ENCODE results near the gene RHOH. TPM values are rescaled to one million over a fixed set of nuclear protein-coding genes. Genes with fewer than 3 reads are reported as not detected.
"Not testable (repeated sequence)": the region's sequence is repeated elsewhere in the genome, so short reads cannot be mapped to it uniquely, and the experiment has no call there.

Gene RHOH
- total RNA-seq, 2 donors from 2014 or later: 140 to 169 TPM

DNA sequence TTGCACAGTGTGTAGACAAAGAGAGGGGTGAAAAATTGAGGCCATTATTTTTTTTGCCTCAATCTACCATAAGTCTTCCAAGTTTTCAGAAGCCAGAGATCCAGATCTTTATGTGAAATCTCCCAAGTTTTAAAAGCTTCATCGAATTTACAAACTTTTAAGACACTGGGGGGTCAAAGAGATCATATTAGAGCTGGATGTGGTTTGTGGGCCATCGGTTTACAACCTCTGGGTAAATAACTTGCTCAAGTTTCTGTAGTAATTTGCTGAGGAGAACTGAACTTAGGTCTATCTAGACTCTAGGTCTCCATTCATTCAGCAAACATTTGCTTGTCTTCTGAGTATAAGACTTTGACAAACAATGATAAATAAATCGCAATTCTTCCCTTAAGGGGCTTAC is 84.3 kb downstream of the RHOH start:
- H3K9me3 Mint-ChIP-seq: peaks cover 2% of the 10 kb centered on the region
- no peak overlapping the region for H3K4me3 Mint-ChIP-seq
- no peaks in the 10 kb centered on the region for H3K36me3 Mint-ChIP-seq
- no peak for DNase-seq (ENCODE audit: low spot score)
- ATAC-seq: no peak
- H3K4me1 Mint-ChIP-seq (ENCODE audit: low read depth in 2 of 2): peaks cover 16 to 42% of the 10 kb centered on the region in 2 donors
- H3K27ac Mint-ChIP-seq: no peak overlapping the region
- no peaks in the 10 kb centered on the region for H3K27me3 Mint-ChIP-seq

DNA sequence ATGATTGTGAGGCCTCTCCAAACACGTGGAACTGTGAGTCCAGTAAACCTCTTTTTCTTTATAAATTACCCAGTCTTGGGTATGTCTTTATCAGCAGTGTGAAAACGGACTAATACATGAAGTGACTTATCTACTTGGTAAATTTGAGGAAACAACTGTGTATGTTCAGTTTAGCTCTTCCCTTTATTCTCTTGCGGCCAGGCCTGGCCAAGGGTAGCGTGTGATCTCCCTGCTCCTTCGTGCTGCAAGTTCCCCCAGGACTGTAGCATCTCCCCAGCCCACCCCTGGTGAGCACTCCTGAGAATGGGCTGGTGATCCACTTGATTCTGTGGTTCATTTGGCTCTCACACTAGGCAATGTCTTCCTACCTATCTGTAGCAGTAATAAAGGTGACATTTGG is 85.1 kb downstream of the RHOH start:
- peaks cover 15 to 42% of the 10 kb centered on the region in 2 donors for H3K4me1 Mint-ChIP-seq (ENCODE audit: low read depth in 2 of 2)
- ATAC-seq (no peak), DNase-seq (ENCODE audit: low spot score) (no peak)
- H3K36me3 Mint-ChIP-seq: no peaks in the 10 kb centered on the region
- no peaks in the 10 kb centered on the region for H3K27me3 Mint-ChIP-seq
- H3K27ac Mint-ChIP-seq: peak overlapping the region; percentile 24 to 70
- peaks cover 2% of the 10 kb centered on the region for H3K9me3 Mint-ChIP-seq
- H3K4me3 Mint-ChIP-seq: no peak overlapping the region

DNA sequence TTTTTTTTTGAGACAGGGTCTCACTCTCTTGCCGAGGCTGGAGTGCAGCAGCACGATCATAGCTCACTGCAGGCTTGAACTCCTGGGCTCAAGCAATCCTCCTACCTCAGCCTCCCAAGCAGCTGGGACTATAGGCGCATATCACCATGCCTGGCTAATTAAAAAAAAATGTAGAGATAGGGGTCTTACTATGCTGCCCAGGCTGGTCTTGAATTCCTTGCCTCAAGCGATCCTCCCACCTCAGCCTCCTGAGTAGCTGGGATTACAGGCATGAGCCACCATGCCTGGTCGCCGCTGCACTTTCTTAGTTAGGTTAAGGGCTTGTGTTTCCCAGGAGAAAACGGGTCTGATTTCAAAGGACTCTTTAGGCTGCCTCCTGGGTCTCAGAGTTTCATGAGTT is 86.0 kb downstream of the RHOH start:
- not testable (repeated sequence) for H3K27me3 Mint-ChIP-seq; H3K36me3 Mint-ChIP-seq; ATAC-seq; H3K4me3 Mint-ChIP-seq; H3K9me3 Mint-ChIP-seq; DNase-seq (ENCODE audit: low spot score)
- Mint-ChIP-seq H3K27ac (peak overlapping the region in 1 of 2 donors; percentile 70), H3K4me1 (ENCODE audit: low read depth in 2 of 2) (peaks cover 15 to 42% of the 10 kb centered on the region in 2 donors)

DNA sequence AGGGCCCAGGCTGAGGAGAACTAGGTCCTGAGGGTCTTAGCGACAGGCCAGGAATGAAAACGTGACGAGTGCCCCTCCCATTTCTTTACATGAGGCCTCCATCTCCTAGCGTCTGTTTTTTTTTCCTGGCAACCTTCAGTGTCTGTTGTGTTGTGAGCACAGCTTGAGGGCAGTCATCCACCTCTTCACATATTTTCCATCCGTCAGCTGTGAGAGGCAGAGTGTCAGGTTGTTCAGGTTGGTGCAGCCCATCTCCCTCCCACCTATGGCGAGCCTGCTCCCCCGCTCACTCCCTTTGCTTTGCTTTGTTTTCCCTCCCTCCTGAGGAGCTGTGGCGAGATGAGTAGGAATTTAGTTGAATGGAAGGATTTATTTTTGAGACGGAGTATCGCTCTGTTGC is 86.6 kb downstream of the RHOH start:
- no peaks in the 10 kb centered on the region for H3K36me3 Mint-ChIP-seq
- H3K4me1 Mint-ChIP-seq (ENCODE audit: low read depth in 2 of 2): peaks cover 15 to 42% of the 10 kb centered on the region in 2 donors
- DNase-seq (ENCODE audit: low spot score) (no peak), ATAC-seq (no peak)
- peak overlapping the region; percentile 30 for H3K4me3 Mint-ChIP-seq
- H3K27ac Mint-ChIP-seq: peak overlapping the region; percentile 35 to 53
- H3K27me3 Mint-ChIP-seq: no peaks in the 10 kb centered on the region
- H3K9me3 Mint-ChIP-seq: peaks cover 2% of the 10 kb centered on the region

DNA sequence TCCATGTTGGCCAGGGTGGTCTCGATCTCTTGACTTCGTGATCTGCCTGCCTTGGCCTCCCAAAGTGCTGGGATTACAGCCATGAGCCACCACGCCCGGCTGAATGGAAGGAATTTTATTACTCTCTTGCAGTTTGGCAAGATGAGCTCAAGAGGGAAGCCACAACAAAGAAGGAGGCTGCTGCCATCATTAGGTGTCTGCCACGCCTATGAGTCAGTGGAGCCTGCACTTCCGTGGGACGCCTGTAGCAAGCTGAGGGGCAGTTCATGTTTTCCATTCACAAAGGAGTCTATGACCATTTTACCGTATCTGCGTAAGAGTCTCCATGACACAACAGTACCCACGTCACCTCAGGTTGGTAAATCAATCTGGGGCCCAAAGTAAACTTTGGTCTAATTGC is 87.1 kb downstream of the RHOH start:
- Mint-ChIP-seq H3K4me1 (ENCODE audit: low read depth in 2 of 2) (peaks cover 18 to 46% of the 10 kb centered on the region in 2 donors), H3K36me3 (no peaks in the 10 kb centered on the region), H3K4me3 (peak overlapping the region; percentile 30), H3K27me3 (no peaks in the 10 kb centered on the region), H3K27ac (peak overlapping the region; percentile 35 to 53), H3K9me3 (peaks cover 2% of the 10 kb centered on the region)
- ATAC-seq (peak in 1 of 2 donors; percentile 83), DNase-seq (ENCODE audit: low spot score) (no peak)

DNA sequence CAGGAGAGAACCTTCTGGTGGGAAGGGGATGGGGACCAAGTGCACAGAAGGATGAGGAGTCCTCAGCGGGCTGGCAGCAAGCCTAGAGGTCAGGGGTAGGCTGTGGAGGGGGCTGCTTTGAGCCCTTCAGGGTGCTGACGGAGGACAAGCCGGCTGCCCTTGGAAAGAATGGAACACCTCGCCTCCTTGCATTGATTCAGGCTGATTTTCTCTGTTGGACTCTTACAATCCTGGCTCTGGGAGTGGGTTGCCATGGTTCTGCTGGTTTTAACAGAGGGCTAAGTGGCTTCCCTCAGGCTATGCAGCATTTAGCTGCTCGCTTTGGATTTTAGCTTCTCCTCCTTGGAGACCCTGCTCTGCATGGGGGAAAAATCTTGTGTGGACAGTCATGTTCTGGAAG is 88.9 kb downstream of the RHOH start:
- H3K9me3 Mint-ChIP-seq: peaks cover 2% of the 10 kb centered on the region
- no peaks in the 10 kb centered on the region for H3K27me3 Mint-ChIP-seq
- no peak for ATAC-seq
- H3K36me3 Mint-ChIP-seq: no peaks in the 10 kb centered on the region
- peak overlapping the region in 1 of 2 donors; percentile 58 for H3K27ac Mint-ChIP-seq
- H3K4me1 Mint-ChIP-seq (ENCODE audit: low read depth in 2 of 2): peaks cover 30 to 61% of the 10 kb centered on the region in 2 donors
- no peak overlapping the region for H3K4me3 Mint-ChIP-seq
- no peak for DNase-seq (ENCODE audit: low spot score)

DNA sequence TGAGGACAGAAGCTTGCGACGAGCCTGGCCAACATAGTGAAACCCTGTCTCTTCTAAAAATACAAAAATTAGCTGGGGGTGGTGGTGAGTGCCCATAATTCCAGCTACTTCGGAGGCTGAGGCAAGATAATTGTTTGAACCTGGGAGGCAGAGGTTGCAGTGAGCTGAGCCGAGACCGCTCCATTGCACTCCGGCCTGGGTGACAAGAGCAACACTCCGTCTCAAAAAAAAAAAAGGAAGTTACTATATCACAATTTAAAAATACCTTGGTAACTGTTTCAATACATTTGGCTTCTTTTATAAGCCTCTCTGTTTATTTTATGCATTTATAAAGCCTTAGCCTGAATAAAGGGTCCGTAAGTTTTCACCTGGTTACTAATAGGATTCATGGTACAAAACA is 91.7 kb downstream of the RHOH start:
- no peaks in the 10 kb centered on the region for H3K36me3 Mint-ChIP-seq
- DNase-seq (ENCODE audit: low spot score): no peak
- no peak for ATAC-seq
- H3K9me3 Mint-ChIP-seq: no peaks in the 10 kb centered on the region
- peak overlapping the region; percentile 73 for H3K4me3 Mint-ChIP-seq
- peak overlapping the region in 1 of 2 donors; percentile 82 for H3K27ac Mint-ChIP-seq
- H3K27me3 Mint-ChIP-seq: no peaks in the 10 kb centered on the region
- peaks cover 41 to 52% of the 10 kb centered on the region in 2 donors for H3K4me1 Mint-ChIP-seq (ENCODE audit: low read depth in 2 of 2)

DNA sequence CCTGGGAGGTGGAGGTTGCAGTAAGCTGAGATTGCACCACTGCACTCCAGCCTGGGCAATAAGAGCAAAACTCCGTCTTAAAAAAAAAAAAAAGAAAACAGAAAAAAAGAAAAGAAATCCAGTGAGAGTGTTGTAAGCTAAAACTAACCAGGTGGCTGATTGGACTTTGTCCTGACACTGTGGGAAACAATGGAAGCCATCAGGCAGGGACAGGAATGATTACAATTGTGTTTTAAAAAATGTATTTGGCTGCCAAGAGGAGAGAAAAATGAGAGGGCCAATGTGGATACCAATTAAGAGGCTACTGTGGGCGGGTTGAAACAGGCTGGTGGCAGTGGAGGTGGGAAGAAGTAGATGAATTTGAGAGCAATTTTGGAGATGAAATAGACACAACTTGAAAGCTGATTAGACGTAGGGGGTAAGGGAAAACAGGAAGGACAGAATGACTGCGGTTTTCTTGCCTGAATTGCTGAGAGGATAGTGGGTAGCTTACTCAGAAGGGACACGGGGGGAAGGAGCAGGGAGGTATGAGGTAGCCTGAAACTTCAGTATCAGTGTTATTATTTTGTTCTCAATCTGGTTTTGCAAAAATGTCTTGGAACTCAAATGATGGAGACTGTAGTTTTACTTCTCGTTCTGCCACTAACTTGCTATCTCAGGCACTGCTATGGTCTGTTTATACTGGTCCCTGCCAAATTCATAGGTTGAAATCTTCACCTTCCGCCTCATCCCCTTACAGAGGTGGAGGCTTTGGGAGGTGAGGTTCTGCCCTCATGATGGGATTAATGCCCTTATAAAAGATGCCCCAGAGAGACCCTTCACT is 92.7 kb downstream of the RHOH start:
- H3K36me3 Mint-ChIP-seq: no peaks in the 10 kb centered on the region
- peaks cover 39 to 43% of the 10 kb centered on the region in 2 donors for H3K4me1 Mint-ChIP-seq (ENCODE audit: low read depth in 2 of 2)
- no peaks in the 10 kb centered on the region for H3K9me3 Mint-ChIP-seq
- DNase-seq (ENCODE audit: low spot score) (no peak), ATAC-seq (peak; percentile 81 to 86)
- H3K27me3 Mint-ChIP-seq: no peaks in the 10 kb centered on the region
- peak overlapping the region; percentile 73 for H3K4me3 Mint-ChIP-seq
- H3K27ac Mint-ChIP-seq: peak overlapping the region; percentile 65 to 82

DNA sequence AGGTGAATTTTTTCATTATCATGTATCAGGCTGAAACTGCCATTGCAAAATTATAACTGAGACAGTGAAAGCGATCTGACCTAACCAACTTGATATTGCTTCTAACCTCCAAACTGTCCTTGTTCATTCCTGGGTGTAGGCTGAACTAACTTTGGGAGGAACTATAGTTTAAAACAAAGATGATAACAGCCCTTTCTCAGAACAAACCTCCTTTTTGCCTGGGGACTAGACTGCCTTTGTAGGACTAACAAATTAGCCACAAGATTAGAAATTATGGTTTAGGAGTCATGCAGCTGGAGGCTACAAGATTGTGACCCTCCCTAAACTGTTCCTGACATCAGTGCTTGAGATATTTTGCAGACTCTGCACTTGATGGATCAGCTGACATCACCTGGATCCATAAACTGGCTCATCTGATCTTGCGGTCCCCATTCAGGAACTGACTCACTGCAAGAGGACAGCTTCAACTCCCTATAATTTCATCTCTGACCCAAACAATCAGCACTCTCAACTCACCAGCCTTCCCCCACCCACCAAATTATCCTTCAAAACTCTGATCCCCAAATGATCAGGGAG is 93.9 kb downstream of the RHOH start:
- H3K36me3 Mint-ChIP-seq; H3K27me3 Mint-ChIP-seq; H3K9me3 Mint-ChIP-seq; DNase-seq (ENCODE audit: low spot score); ATAC-seq: not testable (repeated sequence)
- Mint-ChIP-seq H3K4me3 (peak overlapping the region; percentile 73), H3K27ac (peak overlapping the region; percentile 60 to 65), H3K4me1 (ENCODE audit: low read depth in 2 of 2) (peaks cover 39 to 40% of the 10 kb centered on the region in 2 donors)

DNA sequence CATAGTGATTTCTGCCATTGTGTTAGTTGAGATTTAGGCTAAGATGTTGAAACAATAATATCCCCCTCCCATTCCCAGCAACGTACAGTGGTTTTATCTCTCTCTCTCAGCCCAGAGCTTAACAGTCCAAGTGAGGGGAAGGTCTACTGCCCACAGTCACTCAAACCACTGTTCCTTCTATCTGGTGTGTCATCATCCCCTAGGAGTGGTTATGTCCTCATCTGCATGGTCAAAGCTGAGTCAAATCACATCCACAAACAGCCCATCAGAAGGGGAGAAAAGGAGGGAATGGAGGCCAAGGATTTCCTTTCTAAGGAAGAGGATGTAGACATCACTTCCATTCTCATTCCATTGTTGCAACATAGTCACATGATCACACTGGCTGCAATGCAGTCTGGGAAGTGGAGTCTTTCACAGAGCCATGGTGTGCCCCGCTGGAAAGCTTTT is 95.5 kb downstream of the RHOH start:
- no peak for DNase-seq (ENCODE audit: low spot score)
- Mint-ChIP-seq H3K36me3 (no peaks in the 10 kb centered on the region), H3K27ac (peak overlapping the region; percentile 3 to 48), H3K27me3 (no peaks in the 10 kb centered on the region), H3K9me3 (no peaks in the 10 kb centered on the region), H3K4me3 (no peak overlapping the region), H3K4me1 (ENCODE audit: low read depth in 2 of 2) (peaks cover 43% of the 10 kb centered on the region in 2 donors)
- peak; percentile 73 for ATAC-seq

DNA sequence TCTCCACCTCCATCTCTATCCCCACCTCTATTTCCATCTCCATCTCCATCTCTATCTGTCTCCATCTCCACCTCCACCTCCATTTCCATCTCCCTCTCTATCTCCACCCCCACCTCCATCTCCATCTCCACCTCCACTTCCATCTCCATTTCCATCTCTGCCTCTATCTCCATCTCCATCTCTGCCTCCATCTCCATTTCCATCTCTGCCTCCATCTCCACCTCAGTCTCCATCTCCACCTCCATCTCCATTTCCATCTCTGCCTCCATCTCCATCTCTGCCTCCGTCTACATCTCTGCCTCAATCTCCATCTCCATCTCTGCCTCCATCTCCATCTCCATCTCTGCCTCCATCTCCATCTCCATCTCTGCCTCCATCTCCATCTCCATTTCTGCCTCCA is 97.5 kb downstream of the RHOH start:
- Mint-ChIP-seq H3K9me3 (no peaks in the 10 kb centered on the region), H3K4me1 (ENCODE audit: low read depth in 2 of 2) (peaks cover 43 to 46% of the 10 kb centered on the region in 2 donors), H3K4me3 (no peak overlapping the region), H3K27me3 (no peaks in the 10 kb centered on the region), H3K36me3 (no peaks in the 10 kb centered on the region), H3K27ac (no peak overlapping the region)
- DNase-seq (ENCODE audit: low spot score) (no peak), ATAC-seq (no peak)

DNA sequence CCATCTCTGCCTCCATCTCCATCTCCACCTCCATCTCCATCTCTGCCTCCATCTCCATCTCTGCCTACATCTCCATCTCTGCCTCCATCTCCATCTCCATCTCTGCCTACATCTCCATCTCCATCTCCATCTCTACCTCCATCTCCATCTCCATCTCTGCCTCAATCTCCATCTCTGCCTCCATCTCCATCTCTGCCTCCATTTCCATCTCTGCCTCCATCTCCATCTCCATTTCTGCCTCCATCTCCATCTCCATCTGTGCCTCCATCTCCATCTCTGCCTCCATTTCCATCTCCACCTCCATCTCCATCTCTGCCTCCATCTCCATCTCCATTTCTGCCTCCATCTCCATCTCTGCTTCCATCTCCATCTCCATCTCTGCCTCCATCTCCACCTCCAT is 98.2 kb downstream of the RHOH start:
- ATAC-seq; H3K4me3 Mint-ChIP-seq; H3K27ac Mint-ChIP-seq; DNase-seq (ENCODE audit: low spot score); H3K27me3 Mint-ChIP-seq; H3K36me3 Mint-ChIP-seq; H3K9me3 Mint-ChIP-seq: not testable (repeated sequence)
- H3K4me1 Mint-ChIP-seq (ENCODE audit: low read depth in 2 of 2): peaks cover 36 to 39% of the 10 kb centered on the region in 2 donors

DNA sequence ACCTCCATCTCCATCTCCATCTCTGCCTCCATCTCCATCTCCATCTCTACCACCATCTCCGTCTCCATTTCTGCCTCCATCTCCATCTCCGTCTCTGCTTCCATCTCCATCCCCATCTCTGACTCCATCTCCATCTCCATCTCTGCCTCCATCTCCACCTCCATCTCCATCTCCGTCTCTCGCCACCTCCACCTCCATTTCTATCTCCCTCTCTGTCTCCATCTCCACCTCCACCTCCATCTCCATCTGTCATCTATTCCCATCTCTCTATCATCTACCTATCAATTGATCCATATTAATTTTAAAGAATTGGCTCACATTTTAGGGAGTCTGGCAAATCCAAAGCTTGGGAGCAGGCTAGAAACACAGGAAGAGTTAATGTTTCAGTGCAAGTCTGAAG is 98.7 kb downstream of the RHOH start:
- H3K9me3 Mint-ChIP-seq: no peaks in the 10 kb centered on the region
- no peak for DNase-seq (ENCODE audit: low spot score)
- no peaks in the 10 kb centered on the region for H3K36me3 Mint-ChIP-seq
- peaks cover 36 to 37% of the 10 kb centered on the region in 2 donors for H3K4me1 Mint-ChIP-seq (ENCODE audit: low read depth in 2 of 2)
- ATAC-seq: no peak
- H3K27me3 Mint-ChIP-seq: no peaks in the 10 kb centered on the region
- H3K4me3 Mint-ChIP-seq: no peak overlapping the region
- no peak overlapping the region for H3K27ac Mint-ChIP-seq

Measured in natural killer cell treated with Interleukin-12 subunit alpha and Interleukin-12 subunit beta and Interleukin-15 and Interleukin-18, amount 100 ng/mL, for 72 hours (primary cell).